Peyer's patch (tissue), 4 donors: ENCODE measurements around the gene ACOX2.

ENCODE experiments used
- POLR2A ChIP-seq, 2 donors: fragments of 450-650 bp; IDR thresholded peaks; one replicate each; pipeline ENCODE4 v1.5.1; 2017; ENCODE audit warnings: antibody characterized with exemption in 2 of 2, mild to moderate bottlenecking in 2 of 2, moderate library complexity in 2 of 2
- TF ChIP-seq, protein P1 (sequence below), 6 experiments: fragments of 450-650 bp in 4 of 6; fragments of 200-600 bp in 2 of 6; sonication (generic) in 1 of 6; IDR thresholded peaks; one replicate each; pipeline ENCODE4 v1.5.1; 2017 to 2019; ENCODE audit warnings: antibody characterized with exemption in 6 of 6, mild to moderate bottlenecking in 3 of 6, moderate library complexity in 1 of 6

DNA sequence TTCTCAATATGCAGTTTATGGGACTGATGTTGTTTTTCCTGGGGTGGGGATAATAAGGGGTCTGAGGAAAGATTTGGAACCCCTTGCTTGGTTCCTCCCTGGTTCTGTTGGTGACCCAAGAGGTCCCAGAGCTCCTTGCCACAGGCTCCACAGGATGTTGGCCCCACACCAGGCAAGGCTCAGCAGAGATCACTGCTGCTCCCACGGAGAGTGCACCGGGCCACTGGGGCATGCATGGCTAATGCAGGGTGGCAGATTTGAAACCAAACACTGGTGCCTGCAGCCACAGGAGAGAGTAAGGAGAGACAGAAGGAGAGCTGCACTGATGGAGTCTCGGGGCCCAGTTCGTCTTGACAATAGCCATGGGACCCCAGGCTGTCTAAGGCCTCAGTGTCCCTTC is 37.7 kb upstream of the ACOX2 start:
- TF ChIP-seq, protein P1, sequence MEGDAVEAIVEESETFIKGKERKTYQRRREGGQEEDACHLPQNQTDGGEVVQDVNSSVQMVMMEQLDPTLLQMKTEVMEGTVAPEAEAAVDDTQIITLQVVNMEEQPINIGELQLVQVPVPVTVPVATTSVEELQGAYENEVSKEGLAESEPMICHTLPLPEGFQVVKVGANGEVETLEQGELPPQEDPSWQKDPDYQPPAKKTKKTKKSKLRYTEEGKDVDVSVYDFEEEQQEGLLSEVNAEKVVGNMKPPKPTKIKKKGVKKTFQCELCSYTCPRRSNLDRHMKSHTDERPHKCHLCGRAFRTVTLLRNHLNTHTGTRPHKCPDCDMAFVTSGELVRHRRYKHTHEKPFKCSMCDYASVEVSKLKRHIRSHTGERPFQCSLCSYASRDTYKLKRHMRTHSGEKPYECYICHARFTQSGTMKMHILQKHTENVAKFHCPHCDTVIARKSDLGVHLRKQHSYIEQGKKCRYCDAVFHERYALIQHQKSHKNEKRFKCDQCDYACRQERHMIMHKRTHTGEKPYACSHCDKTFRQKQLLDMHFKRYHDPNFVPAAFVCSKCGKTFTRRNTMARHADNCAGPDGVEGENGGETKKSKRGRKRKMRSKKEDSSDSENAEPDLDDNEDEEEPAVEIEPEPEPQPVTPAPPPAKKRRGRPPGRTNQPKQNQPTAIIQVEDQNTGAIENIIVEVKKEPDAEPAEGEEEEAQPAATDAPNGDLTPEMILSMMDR (IDR thresholded peaks at IDR 0.05) = no peak
- TF ChIP-seq POLR2A (IDR thresholded peaks at IDR 0.05) = no peak
